Esophagus muscularis mucosa (tissue), 4 donors: ENCODE results near the gene ESRRG. TPM values are rescaled to one million over a fixed set of nuclear protein-coding genes. Genes with fewer than 3 reads are reported as not detected.

Source experiments
- DNase-seq: peaks from one replicate; pipeline ENCODE4 v3.0.0-alpha.2; 2017; ENCODE audit errors: extremely low spot score
- H3K27ac ChIP-seq, 4 donors: fragments of 200-600 bp; sonication (generic); replicated peaks in 1 of 4; 1 replicate in 3 of 4; 2 replicates in 1 of 4; pipeline ENCODE4 v1.5.1; 2016 to 2019; ENCODE audit warnings: mild to moderate bottlenecking in 1 of 4
- H3K27me3 ChIP-seq, 4 donors: fragments of 200-600 bp; sonication (generic); one replicate each; pipeline versions ENCODE4 v1.5.1 to v1.6.0; 2016 to 2019
- H3K36me3 ChIP-seq, 4 donors: fragments of 200-600 bp; sonication (generic); one replicate each; pipeline ENCODE4 v1.5.1; 2016 to 2019
- H3K4me1 ChIP-seq, 4 donors: fragments of 200-600 bp; sonication (generic); one replicate each; pipeline ENCODE4 v1.5.1; 2016 to 2019
- H3K4me3 ChIP-seq, 4 donors: fragments of 200-600 bp; sonication (generic); 1 replicate in 2 of 4; 2 replicates in 2 of 4; pipeline ENCODE4 v1.5.1; 2016 to 2019; ENCODE audit warnings: mild to moderate bottlenecking in 4 of 4, moderate library complexity in 1 of 4
- H3K9me3 ChIP-seq, 4 donors: fragments of 200-600 bp; sonication (generic); 1 replicate in 3 of 4; 2 replicates in 1 of 4; pipeline ENCODE4 v1.5.1; 2016 to 2019
- CTCF ChIP-seq, 3 experiments: fragments of 200-600 bp in 2 of 3; fragments of 450-650 bp in 1 of 3; sonication (generic) in 2 of 3; IDR thresholded peaks; one replicate each; pipeline ENCODE4 v1.5.1; 2017 to 2019; ENCODE audit warnings: antibody characterized with exemption in 3 of 3, mild to moderate bottlenecking in 2 of 3, moderate library complexity in 1 of 3
- EP300 ChIP-seq: sonication (generic); formaldehyde crosslinking; IDR thresholded peaks from one replicate; pipeline ENCODE4 v1.6.1; 2017; ENCODE audit warnings: antibody characterized with exemption
- POLR2A ChIP-seq: fragments of 450-650 bp; IDR thresholded peaks from one replicate; pipeline ENCODE4 v1.6.1; 2017; ENCODE audit warnings: antibody characterized with exemption, moderate library complexity, mild to moderate bottlenecking, low read depth
- POLR2AphosphoS5 ChIP-seq, 2 donors: sonication (generic); formaldehyde crosslinking; IDR thresholded peaks; one replicate each; pipeline ENCODE4 v1.6.1; 2017; ENCODE audit warnings: antibody characterized with exemption in 2 of 2
- WGBS: methylation state at CpG from one replicate; pipeline ENCODE4 v1.1.5; 2018; 5-methylcytosine and 5-hydroxymethylcytosine counted together
- intact Hi-C: fragments of 100-400 bp; cut with DNase I; formaldehyde crosslinking; loops from one replicate; pipeline ENCODE4 v1.15.1; 2023
- total RNA-seq, 4 donors: library from RNA; depleted of rRNA; stranded (reverse); fragments of >200 nt; gene quantifications; one replicate each; pipeline versions ENCODE4 v1.1.0 to v1.2.1, GENCODE V29; 2016

The ESRRG gene
- total RNA-seq, 4 donors from 2014 or later: 3.4 to 7.8 (median 5.7) TPM

- no peak for TF ChIP-seq CTCF (IDR thresholded peaks at IDR 0.05)
- TF ChIP-seq EP300: no peak
- TF ChIP-seq POLR2AphosphoS5 (IDR thresholded peaks at IDR 0.05): no peak
- TF ChIP-seq POLR2A: no peak
- Histone ChIP-seq H3K4me3 (no peak overlapping the region), H3K4me1 (peaks cover 5 to 12% (median 11%) of the 10 kb centered on the region in 4 donors), H3K27ac (peak overlapping the region in 3 of 4 donors; percentile 95 to 96 (median 96)), H3K9me3 (no peaks in the 10 kb centered on the region), H3K27me3 (no peaks in the 10 kb centered on the region), H3K36me3 (no peaks in the 10 kb centered on the region)
- WGBS: 92% methylated on average over 6 of the region's 6 CpGs
- no peak for DNase-seq
- intact Hi-C loops: loop anchor here (10.0 kb wide), 1 partner anchor 125 kb away; the partner anchor contains the start of gene ESRRG
Observed at GRCh38 chr1:216599851-216600250, 123.4 kb downstream of the ESRRG start.

- Histone ChIP-seq H3K4me3 (no peak overlapping the region), H3K27ac (no peak overlapping the region), H3K4me1 (peaks cover 5 to 12% (median 11%) of the 10 kb centered on the region in 4 donors), H3K36me3 (no peaks in the 10 kb centered on the region), H3K27me3 (no peaks in the 10 kb centered on the region), H3K9me3 (no peaks in the 10 kb centered on the region)
- intact Hi-C loops: no loop called here
- DNase-seq: no peak
- no peak for TF ChIP-seq EP300
- TF ChIP-seq POLR2AphosphoS5 (IDR thresholded peaks at IDR 0.05): no peak
- no peak for TF ChIP-seq CTCF (IDR thresholded peaks at IDR 0.05)
- no peak for TF ChIP-seq POLR2A
Observed at GRCh38 chr1:216598448-216598847, 124.8 kb downstream of the ESRRG start.

- Histone ChIP-seq H3K9me3 (no peaks in the 10 kb centered on the region), H3K27ac (no peak overlapping the region), H3K4me1 (peaks cover 5 to 12% (median 7%) of the 10 kb centered on the region in 4 donors), H3K27me3 (no peaks in the 10 kb centered on the region), H3K36me3 (no peaks in the 10 kb centered on the region), H3K4me3 (no peak overlapping the region)
- intact Hi-C loops: no loop called here
- no peak for DNase-seq
- 84% methylated on average over 7 of the region's 7 CpGs for WGBS
- TF ChIP-seq POLR2AphosphoS5 (IDR thresholded peaks at IDR 0.05): no peak
Observed at GRCh38 chr1:216596281-216596862, 126.9 kb downstream of the ESRRG start.

GRCh38 chr1:216587715-216588114, 135.5 kb downstream of the ESRRG start:
- Histone ChIP-seq H3K27ac (no peak overlapping the region), H3K27me3 (no peaks in the 10 kb centered on the region), H3K4me1 (no peaks in the 10 kb centered on the region), H3K9me3 (no peaks in the 10 kb centered on the region), H3K36me3 (no peaks in the 10 kb centered on the region), H3K4me3 (no peak overlapping the region)
- TF ChIP-seq POLR2AphosphoS5 (IDR thresholded peaks at IDR 0.05) (no peak), CTCF (IDR thresholded peaks at IDR 0.05) (no peak), EP300 (no peak), POLR2A (no peak)
- no peak for DNase-seq
- intact Hi-C loops: no loop called here

- Histone ChIP-seq H3K4me3 (no peak overlapping the region), H3K4me1 (no peaks in the 10 kb centered on the region), H3K9me3 (no peaks in the 10 kb centered on the region), H3K36me3 (no peaks in the 10 kb centered on the region), H3K27me3 (no peaks in the 10 kb centered on the region), H3K27ac (no peak overlapping the region)
- intact Hi-C loops: no loop called here
- 97% methylated on average over 2 of the region's 2 CpGs for WGBS
- DNase-seq: no peak
- no peak for TF ChIP-seq CTCF (IDR thresholded peaks at IDR 0.05)
- no peak for TF ChIP-seq POLR2A
- no peak for TF ChIP-seq EP300
- TF ChIP-seq POLR2AphosphoS5 (IDR thresholded peaks at IDR 0.05): no peak
Observed at GRCh38 chr1:216582151-216582550, 141.1 kb downstream of the ESRRG start.
